Measurements from ENCODE around the gene NLN.

DNA sequence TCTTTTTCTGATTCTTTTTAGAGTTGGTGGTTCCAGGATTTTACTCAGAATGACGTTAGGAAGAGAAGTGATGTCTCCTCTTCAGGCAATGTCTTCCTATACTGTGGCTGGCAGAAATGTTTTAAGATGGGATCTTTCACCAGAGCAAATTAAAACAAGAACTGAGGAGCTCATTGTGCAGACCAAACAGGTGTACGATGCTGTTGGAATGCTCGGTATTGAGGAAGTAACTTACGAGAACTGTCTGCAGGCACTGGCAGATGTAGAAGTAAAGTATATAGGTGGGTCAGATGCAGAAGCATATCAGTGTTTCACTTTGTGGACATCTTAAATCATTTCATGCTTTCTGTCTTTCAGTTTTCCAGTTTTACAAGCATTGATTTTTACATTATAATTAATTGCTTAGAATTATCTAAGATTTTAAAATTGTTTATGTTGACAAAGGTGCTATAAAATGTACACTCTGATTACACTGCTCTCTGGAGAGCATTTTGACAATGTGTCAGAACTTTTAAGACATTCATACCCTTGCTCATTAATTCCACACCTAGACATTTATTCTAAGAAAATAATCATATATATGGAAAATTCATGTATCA lies 36.6 kb downstream of the NLN start:
- no peak for TF ChIP-seq POLR2AphosphoS5 (IDR thresholded peaks at IDR 0.05)
- TF ChIP-seq, protein P1, sequence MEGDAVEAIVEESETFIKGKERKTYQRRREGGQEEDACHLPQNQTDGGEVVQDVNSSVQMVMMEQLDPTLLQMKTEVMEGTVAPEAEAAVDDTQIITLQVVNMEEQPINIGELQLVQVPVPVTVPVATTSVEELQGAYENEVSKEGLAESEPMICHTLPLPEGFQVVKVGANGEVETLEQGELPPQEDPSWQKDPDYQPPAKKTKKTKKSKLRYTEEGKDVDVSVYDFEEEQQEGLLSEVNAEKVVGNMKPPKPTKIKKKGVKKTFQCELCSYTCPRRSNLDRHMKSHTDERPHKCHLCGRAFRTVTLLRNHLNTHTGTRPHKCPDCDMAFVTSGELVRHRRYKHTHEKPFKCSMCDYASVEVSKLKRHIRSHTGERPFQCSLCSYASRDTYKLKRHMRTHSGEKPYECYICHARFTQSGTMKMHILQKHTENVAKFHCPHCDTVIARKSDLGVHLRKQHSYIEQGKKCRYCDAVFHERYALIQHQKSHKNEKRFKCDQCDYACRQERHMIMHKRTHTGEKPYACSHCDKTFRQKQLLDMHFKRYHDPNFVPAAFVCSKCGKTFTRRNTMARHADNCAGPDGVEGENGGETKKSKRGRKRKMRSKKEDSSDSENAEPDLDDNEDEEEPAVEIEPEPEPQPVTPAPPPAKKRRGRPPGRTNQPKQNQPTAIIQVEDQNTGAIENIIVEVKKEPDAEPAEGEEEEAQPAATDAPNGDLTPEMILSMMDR (IDR thresholded peaks at IDR 0.05), result no peak
- TF ChIP-seq POLR2A (IDR thresholded peaks at IDR 0.05; ENCODE audit: low read depth), result no peak
